8988T (cell line): ENCODE measurements around the gene RIPK3.
"Not testable (repeated sequence)": the region's sequence is repeated elsewhere in the genome, so short reads cannot be mapped to it uniquely, and the experiment has no call there.

ENCODE experiments used
- DNase-seq: peaks from one replicate; pipeline ENCODE4 v3.0.0; 2011

RIPK3 gene

GRCh38 chr14:24369463-24369862 is 29.7 kb upstream of the RIPK3 start:
- no peak for DNase-seq

- DNase-seq = no peak
Observed at GRCh38 chr14:24368562-24369252, 28.9 kb upstream of the RIPK3 start.

DNA sequence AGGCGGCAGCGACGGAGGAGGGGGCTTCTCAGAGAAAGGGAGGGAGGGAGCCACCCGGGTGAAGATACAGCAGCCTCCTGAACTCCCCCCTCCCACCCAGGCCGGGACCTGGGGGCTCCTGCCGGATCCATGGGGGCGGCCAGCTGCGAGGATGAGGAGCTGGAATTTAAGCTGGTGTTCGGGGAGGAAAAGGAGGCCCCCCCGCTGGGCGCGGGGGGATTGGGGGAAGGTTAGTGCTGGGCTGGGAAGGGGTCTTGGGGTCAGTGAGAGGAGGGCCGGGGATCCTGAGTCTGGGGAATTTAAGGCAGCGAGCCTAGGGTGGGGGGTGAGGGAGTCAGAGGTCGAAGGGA is 28.4 kb upstream of the RIPK3 start:
- no peak for DNase-seq

GRCh38 chr14:24367514-24368211 is 27.9 kb upstream of the RIPK3 start, which contains the start of gene NFATC4:
TSS of gene NFATC4 (plus strand) at chr14:24368184. CDS start at chr14:24368341, 157 bp downstream.
- DNase-seq = peak; percentile 53

GRCh38 chr14:24366721-24367513 is 27.1 kb upstream of the RIPK3 start:
- peak; percentile 74 for DNase-seq

- DNase-seq = no peak
Observed at GRCh38 chr14:24366413-24366720, 26.6 kb upstream of the RIPK3 start.

- peak; percentile 56 for DNase-seq
Observed at GRCh38 chr14:24365600-24366412, 26.0 kb upstream of the RIPK3 start.

- DNase-seq = no peak
Observed at GRCh38 chr14:24364841-24365240, 25.1 kb upstream of the RIPK3 start.

- no peak for DNase-seq
Observed at GRCh38 chr14:24363401-24363800, 23.6 kb upstream of the RIPK3 start.

GRCh38 chr14:24362241-24362960 is 22.6 kb upstream of the RIPK3 start:
- no peak for DNase-seq

DNA sequence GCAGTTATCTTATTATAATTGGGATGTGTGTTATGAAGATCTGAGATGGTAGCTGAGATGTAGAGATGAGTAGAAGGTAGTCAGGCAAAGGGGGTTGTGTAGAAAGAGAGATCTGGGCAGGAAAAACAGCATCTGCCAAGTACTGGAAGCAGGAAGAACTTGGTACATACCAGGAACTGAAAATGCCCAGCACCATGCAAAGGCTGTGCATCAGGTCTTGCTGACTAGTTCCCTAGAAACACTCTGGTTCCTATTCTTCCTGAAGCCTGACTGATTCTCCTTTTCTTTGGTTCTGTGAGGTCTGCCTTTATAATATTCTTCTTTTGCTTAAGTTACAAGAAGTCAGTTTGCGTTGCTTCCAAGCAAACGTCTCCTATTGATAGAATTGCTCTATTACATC is 21.5 kb upstream of the RIPK3 start:
- DNase-seq = no peak

DNA sequence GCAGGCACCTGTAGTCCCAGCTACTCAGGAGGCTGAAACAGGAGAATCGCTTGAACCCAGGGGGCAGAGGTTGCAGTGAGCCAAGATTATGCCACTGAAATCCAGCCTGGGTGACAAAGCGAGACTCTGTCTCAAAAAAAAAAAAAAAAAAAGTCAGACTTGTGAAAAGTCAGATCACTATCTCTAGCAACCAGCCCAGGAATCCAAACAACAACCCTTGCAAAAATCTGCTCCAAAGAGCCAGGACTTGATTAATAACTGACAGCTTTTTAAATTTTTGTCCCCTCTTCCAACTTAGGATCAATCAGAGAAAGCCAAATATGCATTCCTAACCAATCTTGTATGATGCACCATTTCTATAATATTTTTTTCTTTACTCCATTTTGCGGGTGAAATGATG is 20.5 kb upstream of the RIPK3 start:
- no peak for DNase-seq

GRCh38 chr14:24356208-24356607 is 16.4 kb upstream of the RIPK3 start:
- DNase-seq = no peak

DNA sequence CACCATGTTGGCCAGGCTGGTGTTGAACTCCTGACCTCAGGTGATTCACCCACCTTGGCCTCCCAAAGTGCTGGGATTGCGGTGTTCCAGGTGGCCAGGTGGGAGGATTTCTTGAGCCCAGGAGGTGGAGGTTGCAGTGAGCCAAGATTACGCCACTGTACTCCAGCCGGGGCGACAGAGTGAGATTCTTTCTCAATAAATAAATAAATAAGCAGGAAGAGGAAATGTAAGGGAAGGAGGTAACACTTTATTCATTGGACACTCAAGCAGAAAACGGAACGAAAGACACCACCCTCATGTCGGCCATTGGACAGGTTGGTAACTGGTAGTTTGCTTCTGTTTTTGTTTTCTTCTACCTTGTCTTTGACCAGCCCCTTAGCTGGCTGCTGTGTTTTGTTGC is 15.2 kb upstream of the RIPK3 start:
- no peak for DNase-seq

DNA sequence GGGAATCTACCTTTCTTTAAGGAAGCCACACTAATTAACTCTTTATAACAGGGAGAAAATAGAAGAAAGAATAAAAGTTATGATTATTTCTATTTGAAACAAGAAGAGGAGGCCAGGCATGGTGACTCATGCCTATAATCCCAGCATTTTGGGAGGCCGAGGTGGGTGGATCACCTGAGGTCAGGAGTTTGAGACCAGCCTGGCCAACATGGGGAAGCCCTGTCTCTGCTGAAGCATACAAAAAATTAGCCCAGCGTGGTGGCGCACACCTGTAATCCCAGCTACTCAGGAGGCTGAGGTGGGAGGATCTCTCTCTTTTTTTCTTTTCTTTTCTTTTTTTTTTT is 14.7 kb upstream of the RIPK3 start:
- not testable (repeated sequence) for DNase-seq

GRCh38 chr14:24353559-24354481 is 14.0 kb upstream of the RIPK3 start:
- no peak for DNase-seq

- no peak for DNase-seq
Observed at GRCh38 chr14:24351517-24351916, 11.7 kb upstream of the RIPK3 start.

DNA sequence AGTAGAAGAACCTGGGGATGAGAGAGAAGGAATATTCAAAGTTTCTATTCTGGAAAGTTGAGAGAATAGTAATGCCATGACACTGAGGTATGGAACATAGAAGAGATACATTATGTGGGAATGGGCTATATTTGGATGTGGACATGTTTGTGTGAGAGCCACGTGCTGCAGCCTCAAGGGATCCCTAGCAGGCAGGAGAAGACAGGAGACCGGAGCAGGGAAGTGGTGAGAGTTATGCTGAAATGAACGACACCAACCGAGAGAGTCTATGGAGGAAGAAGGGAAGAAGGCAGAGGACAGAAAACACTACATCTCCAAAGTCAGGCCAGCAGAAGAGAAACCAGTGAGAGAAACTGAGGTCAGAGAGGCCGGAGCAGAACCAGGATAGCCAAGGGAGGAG is 10.0 kb upstream of the RIPK3 start:
- no peak for DNase-seq

DNA sequence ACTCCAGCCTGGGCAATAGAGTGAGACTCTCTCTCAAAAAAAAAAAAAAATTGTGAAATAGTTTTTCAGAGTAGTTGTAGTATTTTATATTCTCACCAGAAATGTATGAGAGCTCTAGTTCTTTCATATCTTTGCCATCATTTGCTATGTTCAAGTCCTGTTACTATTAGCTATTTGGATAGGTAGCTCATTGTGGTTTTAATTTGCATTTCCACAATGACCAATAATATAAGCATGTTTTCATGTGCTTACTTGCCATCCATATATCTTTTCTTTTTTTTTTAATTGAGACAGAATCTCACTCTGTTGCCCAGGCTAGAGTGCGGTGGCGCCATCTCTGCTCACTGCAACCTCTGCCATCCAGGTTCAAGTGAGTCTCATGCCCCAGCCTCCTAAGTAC is 8.4 kb upstream of the RIPK3 start:
- DNase-seq = no peak

GRCh38 chr14:24347134-24347533 is 7.3 kb upstream of the RIPK3 start:
- no peak for DNase-seq
